HL-60/S4 (cell line): ENCODE data around the gene CGB5.
"Not testable (repeated sequence)": the region's sequence is repeated elsewhere in the genome, so short reads cannot be mapped to it uniquely, and the experiment has no call there.

Experiments
- in situ Hi-C: fragments of 300-500 bp; cut with MboI; formaldehyde crosslinking; loops from 2 replicates; pipeline ENCODE4 v1.14.3; 2022; ENCODE audit warnings: low sequenced_read_pairs

CGB5 gene

GRCh38 chr19:49043548-49043947 lies at the start of gene CGB5:
Gene CGB5 (plus strand): TSS chr19:49043848. CDS start chr19:49044210, 362 bp downstream.
- in situ Hi-C loops: not testable (repeated sequence)

DNA sequence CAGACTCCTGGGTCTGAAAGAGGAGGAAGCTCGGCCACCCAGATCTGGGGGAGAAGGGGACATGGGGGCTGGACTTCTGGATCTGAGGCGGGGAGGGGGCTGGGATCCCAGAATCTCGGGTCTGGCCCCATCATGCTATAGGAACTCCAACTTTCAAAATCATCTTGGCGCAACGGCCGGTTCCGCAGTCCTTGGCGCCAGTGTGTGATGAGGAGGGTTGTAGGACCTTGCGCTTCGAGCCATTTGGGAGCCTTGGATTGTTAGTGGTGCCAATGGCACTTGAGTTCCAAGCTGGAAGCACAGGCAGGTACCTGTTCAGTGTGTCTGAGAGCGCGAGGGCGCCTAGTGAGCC lies 49.6 kb upstream of the CGB5 start:
- in situ Hi-C loops: no loop called here

- in situ Hi-C loops: no loop called here
These were observed 45.7 kb upstream of the CGB5 start for GRCh38 chr19:48997972-48998371.

- in situ Hi-C loops: no loop called here
These were observed 43.9 kb upstream of the CGB5 start for GRCh38 chr19:48999481-49000325.

DNA sequence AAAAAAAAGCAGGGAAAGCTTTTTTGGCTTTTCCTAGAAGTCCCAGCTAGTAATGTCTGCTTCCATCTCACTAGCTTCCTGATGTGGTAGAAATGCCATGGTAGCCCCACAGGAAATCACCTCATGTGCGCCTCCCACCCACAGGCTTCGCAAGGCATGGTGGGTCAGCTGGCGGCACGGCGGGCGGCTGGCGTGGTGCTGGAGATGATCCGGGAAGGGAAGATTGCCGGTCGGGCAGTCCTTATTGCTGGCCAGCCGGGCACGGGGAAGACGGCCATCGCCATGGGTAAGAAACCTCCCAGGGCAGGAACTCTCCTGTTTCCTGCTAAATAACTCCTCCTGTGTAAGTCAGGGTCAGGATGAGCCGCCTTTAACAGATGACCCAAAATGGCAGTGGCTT lies 39.5 kb upstream of the CGB5 start:
- in situ Hi-C loops: no loop called here

DNA sequence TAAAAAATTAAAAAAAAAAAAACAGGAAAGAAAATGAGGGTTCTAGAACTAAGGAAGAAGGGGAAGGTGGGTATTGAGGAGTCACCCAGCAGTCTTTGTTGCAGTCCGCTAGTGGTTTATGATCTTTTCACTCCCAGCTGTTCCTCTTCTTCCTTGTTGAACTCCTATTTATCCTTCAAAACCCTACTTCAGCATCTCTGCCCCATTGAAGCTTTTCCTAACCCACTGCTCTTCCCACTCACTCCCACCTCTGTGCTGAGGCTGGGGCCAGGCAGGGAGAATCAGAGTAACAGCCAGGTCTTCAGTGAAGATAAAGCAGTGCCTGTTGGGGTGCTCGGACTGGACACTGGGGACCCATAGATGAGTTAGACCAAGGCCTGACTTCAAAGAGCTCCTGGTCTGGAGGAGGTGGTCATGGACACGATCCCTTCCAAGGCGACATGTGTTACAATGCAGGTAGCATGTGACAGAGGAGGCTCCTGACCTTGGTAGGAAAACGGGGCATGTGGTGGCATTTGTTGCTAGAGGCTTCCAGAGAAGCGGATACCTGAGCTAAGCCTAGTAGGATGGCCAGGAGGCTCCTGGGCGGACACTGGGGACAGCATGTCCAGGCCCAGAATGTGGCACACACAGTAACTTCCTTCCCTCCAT lies 38.6 kb upstream of the CGB5 start:
- in situ Hi-C loops: no loop called here

DNA sequence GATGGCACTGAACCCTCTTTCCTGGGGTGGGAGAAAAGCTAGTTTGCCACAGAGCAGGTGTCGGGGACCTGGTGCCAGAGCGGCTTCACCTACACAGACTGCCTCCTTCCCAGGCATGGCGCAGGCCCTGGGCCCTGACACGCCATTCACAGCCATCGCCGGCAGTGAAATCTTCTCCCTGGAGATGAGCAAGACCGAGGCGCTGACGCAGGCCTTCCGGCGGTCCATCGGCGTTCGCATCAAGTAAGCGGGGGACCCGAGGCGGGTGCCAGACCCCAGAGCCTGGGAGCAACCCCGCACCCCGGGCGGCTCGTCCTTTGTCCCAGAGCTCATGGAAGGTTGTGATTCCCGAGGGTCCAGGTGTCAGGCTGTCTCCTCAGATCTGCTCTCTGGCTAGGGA lies 36.7 kb upstream of the CGB5 start:
- in situ Hi-C loops: no loop called here

- in situ Hi-C loops: no loop called here
These were observed 33.8 kb upstream of the CGB5 start for GRCh38 chr19:49009828-49010227.

DNA sequence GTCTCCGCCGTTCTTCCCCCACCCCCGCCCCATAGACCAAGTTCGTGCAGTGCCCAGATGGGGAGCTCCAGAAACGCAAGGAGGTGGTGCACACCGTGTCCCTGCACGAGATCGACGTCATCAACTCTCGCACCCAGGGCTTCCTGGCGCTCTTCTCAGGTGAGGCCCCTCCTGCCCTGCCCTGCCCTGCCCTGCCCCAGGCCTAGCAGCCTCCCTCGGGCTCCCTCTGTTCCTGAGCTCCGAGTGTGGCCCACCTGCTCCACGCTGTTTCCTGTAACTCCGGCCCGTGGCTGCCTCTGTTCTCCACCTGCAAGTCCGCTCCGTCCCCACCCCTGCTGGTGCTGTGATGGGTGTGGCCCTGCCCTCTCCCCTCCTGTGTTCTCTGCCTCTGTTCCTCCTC lies 33.2 kb upstream of the CGB5 start:
- in situ Hi-C loops: no loop called here

DNA sequence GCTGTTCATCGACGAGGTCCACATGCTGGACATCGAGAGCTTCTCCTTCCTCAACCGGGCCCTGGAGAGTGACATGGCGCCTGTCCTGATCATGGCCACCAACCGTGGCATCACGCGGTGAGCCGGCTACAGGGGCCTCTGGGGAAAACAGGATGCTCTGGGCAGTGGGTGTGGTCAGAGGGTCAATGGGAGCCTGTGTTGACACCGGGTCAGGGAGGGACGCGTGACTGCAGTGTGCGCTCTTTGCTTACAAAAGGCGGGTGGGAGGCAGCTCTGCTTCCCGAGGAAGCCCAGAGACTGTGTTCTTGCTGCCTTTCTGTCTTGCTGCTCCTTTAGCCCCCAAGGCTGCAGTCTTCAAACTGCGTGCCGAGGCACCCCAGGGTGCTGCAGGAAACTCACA lies 32.5 kb upstream of the CGB5 start:
- in situ Hi-C loops: no loop called here

- in situ Hi-C loops: no loop called here
These were observed 29.4 kb upstream of the CGB5 start for GRCh38 chr19:49014123-49014869.

DNA sequence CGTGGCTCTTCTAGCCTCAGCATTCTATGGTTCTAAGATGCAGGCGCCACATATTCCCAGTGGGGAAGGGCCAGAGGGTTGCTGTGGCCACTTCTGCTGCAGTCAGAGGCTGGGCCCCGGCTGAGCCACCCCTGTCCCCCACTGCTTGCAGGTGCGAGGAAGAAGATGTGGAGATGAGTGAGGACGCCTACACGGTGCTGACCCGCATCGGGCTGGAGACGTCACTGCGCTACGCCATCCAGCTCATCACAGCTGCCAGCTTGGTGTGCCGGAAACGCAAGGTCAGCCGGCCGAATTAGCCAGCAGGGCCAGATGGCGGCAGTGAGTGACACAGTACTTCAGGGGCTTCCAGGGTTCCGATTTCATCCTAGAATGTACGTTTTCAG lies 28.8 kb upstream of the CGB5 start:
- in situ Hi-C loops: no loop called here

DNA sequence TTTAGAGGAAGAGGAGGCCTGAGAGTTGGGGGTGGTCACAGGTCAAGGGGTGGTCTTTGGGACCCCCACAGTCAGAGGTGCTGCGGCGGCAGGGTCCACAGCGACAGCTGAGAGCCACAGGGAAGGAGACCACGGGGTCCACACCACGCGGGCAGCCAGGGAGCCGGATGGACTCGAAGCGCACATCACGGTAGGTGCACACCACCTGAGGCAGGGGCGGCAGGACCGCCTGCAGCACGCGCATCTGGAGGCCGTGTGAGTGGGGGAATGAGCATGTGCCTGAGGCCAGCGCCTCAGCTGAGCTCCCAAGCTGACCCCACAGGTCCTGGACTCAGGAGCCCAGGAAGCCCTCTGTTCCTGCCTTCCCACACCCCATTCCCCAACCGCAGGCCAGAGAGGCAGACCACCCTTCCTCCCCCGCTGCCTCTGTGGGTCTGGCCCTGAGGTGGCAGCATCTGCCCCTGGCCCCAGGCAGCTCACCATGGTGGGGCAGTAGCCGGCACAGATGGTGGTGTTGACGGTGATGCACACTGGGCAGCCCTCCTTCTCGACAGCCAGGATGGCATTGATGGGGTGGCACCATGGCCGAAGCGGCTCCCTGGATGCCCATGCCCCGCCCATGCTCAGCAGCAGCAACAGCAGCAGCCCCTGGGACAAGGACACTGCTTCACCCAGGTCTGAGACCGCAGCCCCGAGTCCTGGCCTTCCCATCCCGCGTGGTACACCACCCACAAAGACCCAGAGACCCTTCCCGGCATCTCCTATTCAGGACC lies 27.4 kb upstream of the CGB5 start:
- in situ Hi-C loops: no loop called here

DNA sequence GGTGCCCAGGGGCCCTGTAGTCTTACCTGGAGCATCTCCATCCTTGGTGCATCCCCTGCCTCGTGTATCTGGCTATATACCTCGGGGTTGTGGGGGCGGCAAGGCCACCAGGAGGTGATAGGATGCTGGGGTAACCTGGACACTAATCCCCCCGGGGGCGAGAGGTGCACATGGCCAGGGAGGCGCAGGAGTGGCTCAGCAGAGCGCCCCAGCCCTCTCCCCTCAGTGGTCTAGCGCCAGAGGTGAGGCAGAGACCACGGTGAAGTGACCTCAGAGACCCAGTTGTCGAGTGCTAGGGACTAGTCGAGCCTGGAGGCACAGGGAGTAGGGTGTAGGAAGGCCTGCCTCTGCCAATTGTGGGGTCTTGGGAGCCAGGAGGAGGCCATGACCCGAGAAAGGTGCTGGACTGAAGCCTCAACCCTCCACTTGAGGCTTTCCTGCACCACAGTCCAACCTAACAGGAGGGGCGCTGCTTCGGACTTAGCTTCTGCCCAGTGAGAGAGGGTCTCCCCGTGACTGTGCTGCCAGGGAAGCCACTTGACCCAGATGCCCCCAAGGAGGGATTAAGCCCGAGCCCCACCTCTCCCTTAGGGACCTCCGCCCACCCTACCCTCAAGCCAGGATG lies 26.5 kb upstream of the CGB5 start, which contains the start of gene LHB:
Gene LHB, minus strand, starts transcription at position 51 of the 625 bp plus-strand sequence. Its CDS starts 10 bp downstream, at position 41.
- in situ Hi-C loops: no loop called here

- in situ Hi-C loops: no loop called here
These were observed 25.8 kb upstream of the CGB5 start for GRCh38 chr19:49017666-49018351.

GRCh38 chr19:49018388-49019241 lies 25.0 kb upstream of the CGB5 start:
- in situ Hi-C loops: not testable (repeated sequence)

DNA sequence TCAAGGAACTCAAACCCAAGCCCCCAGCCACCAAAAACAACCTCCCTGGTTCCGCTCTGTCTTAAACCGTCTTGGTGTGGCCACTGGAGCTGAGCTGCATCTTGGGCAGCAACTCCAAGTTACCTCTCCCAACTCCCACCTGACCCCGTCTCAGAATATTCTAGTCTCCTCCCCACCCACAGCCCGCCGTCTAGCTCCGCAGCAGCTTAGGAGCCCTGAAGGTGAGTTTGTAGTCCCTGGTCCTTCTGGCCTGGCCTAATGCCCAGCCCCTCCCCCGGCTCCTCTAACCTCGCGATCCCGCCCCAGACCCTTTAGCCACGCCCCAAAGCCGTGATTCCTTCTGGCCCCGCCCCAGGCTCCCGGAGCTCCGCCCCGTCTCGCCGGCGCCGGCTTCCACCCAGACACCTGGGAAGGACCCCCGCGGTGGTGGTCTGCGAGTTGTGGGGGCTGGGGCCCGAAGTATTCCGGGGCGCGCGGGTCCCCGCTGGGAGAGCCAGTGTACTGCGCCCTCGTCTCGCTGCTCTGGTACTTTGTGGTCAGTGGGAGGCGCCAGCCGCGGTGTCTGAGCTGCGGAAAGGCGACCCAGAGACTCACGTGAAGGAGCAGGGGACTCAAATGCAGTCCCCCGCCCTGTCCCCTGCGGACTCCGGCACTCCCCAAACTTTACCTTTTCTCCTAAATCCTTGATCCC lies 24.3 kb upstream of the CGB5 start:
- in situ Hi-C loops: no loop called here

- in situ Hi-C loops: no loop called here
These were observed 23.3 kb upstream of the CGB5 start for GRCh38 chr19:49020342-49020741.
